ENCODE data around the gene KRTAP10-4.

GRCh38 chr21:44592446-44593311 lies 19.1 kb downstream of the KRTAP10-4 start, which contains the start of gene KRTAP10-6:
- TF ChIP-seq MAX (IDR thresholded peaks at IDR 0.05; ENCODE audit: low read depth, low read length) = no peak
- no peak for TF ChIP-seq ETV6 (conservative IDR thresholded peaks at IDR 0.05 in 1 of 2, IDR thresholded peaks at IDR 0.05 in 1 of 2; ENCODE audit: borderline replicate concordance in 1 of 2, low read depth in 1 of 2)
- no peak for TF ChIP-seq CTCF (IDR thresholded peaks at IDR 0.05 in 2 of 3, conservative IDR thresholded peaks at IDR 0.05 in 1 of 3; ENCODE audit: control insufficient read depth in 2 of 3, extremely low read depth in 1 of 3, insufficient read depth in 1 of 3, low read depth in 3 of 3, low read length in 3 of 3)
- no peak for TF ChIP-seq ZNF274 (IDR thresholded peaks at IDR 0.05; ENCODE audit: insufficient read depth, insufficient read length)
- TF ChIP-seq SIN3A (IDR thresholded peaks at IDR 0.05; ENCODE audit: low read depth, low read length) = no peak
- TF ChIP-seq JUND (IDR thresholded peaks at IDR 0.05; ENCODE audit: low read depth, low read length) = no peak
- no peak for TF ChIP-seq NRF1 (conservative IDR thresholded peaks at IDR 0.05; ENCODE audit: low read depth, low read length)
- TF ChIP-seq SPI1 (IDR thresholded peaks at IDR 0.05; ENCODE audit: borderline replicate concordance, insufficient read depth, low read depth, low read length) = no peak
- no peak for TF ChIP-seq GATAD2B (conservative IDR thresholded peaks at IDR 0.05; ENCODE audit: low read depth)
- no peak for TF ChIP-seq ZZZ3 (IDR thresholded peaks at IDR 0.05; ENCODE audit: control insufficient read depth, insufficient read length, low read depth)

All from GM12878 (cell line).